ENCODE results near the gene SPATA12. TPM values are rescaled to one million over a fixed set of nuclear protein-coding genes. Genes with fewer than 3 reads are reported as not detected.
"Not testable (repeated sequence)": the region's sequence is repeated elsewhere in the genome, so short reads cannot be mapped to it uniquely, and the experiment has no call there.

Gene SPATA12
- total RNA-seq, 2 experiments from 2014 or later, result not detected

GRCh38 chr3:57077630-57078343 lies 17.3 kb downstream of the SPATA12 start:
- ChIA-PET POLR2A (no interaction called here), CTCF (interaction anchor here (0.8 to 1.4 kb wide), 2 partner anchors 82 to 89 kb away, joined by 3 to 8 read pairs; no protein-coding TSS in a partner anchor)
- ATAC-seq, result no peak
- peak overlapping the region; percentile 36 for H3K4me3 Mint-ChIP-seq
- DNase-seq, result no peak
- H3K4me1 Mint-ChIP-seq (ENCODE audit: low read depth), result peaks cover 4% of the 10 kb centered on the region
- H3K9me3 Mint-ChIP-seq (ENCODE audit: insufficient read depth), result no peaks in the 10 kb centered on the region
- no peak overlapping the region for H3K27ac Mint-ChIP-seq
- H3K27me3 Mint-ChIP-seq (ENCODE audit: low read depth), result peaks cover 59% of the 10 kb centered on the region
- no peaks in the 10 kb centered on the region for H3K36me3 Mint-ChIP-seq (ENCODE audit: low read depth)

- DNase-seq, result peak; percentile 42
- peak; percentile 58 for ATAC-seq
- POLR2A ChIA-PET, result no interaction called here
- Mint-ChIP-seq H3K27ac (no peak overlapping the region), H3K36me3 (ENCODE audit: low read depth) (no peaks in the 10 kb centered on the region), H3K4me3 (peak overlapping the region; percentile 36), H3K9me3 (ENCODE audit: insufficient read depth) (no peaks in the 10 kb centered on the region), H3K27me3 (ENCODE audit: low read depth) (peaks cover 59% of the 10 kb centered on the region), H3K4me1 (ENCODE audit: low read depth) (peaks cover 4% of the 10 kb centered on the region)
- CTCF ChIA-PET, result interaction anchor here (0.8 to 1.4 kb wide), 3 partner anchors 11 to 89 kb away, joined by 3 to 8 read pairs (median 4); no protein-coding TSS in a partner anchor
Measured at GRCh38 chr3:57078344-57078634, 17.8 kb downstream of the SPATA12 start.

- Mint-ChIP-seq H3K4me1 (ENCODE audit: low read depth) (peaks cover 4% of the 10 kb centered on the region), H3K36me3 (ENCODE audit: low read depth) (no peaks in the 10 kb centered on the region), H3K27ac (no peak overlapping the region), H3K4me3 (peak overlapping the region; percentile 36), H3K9me3 (ENCODE audit: insufficient read depth) (no peaks in the 10 kb centered on the region), H3K27me3 (ENCODE audit: low read depth) (peaks cover 58% of the 10 kb centered on the region)
- ATAC-seq, result peak; percentile 61
- DNase-seq, result no peak
- CTCF ChIA-PET, result interaction anchor here (1.2 kb wide), 1 partner anchor 10 kb away, joined by 4 read pairs; no protein-coding TSS in a partner anchor
- POLR2A ChIA-PET, result no interaction called here
Measured at GRCh38 chr3:57078635-57079473, 18.4 kb downstream of the SPATA12 start.

GRCh38 chr3:57079474-57079831 lies 19.0 kb downstream of the SPATA12 start:
- H3K27ac Mint-ChIP-seq, result no peak overlapping the region
- no peaks in the 10 kb centered on the region for H3K36me3 Mint-ChIP-seq (ENCODE audit: low read depth)
- CTCF ChIA-PET, result interaction anchor here (1.2 kb wide), 1 partner anchor 10 kb away, joined by 4 read pairs; no protein-coding TSS in a partner anchor
- ATAC-seq (no peak), DNase-seq (no peak)
- peaks cover 4% of the 10 kb centered on the region for H3K4me1 Mint-ChIP-seq (ENCODE audit: low read depth)
- H3K27me3 Mint-ChIP-seq (ENCODE audit: low read depth), result peaks cover 52% of the 10 kb centered on the region
- H3K9me3 Mint-ChIP-seq (ENCODE audit: insufficient read depth), result no peaks in the 10 kb centered on the region
- no peak overlapping the region for H3K4me3 Mint-ChIP-seq
- POLR2A ChIA-PET, result no interaction called here

GRCh38 chr3:57080171-57080570 lies 19.7 kb downstream of the SPATA12 start:
- H3K4me3 Mint-ChIP-seq, result peak overlapping the region; percentile 38
- ATAC-seq (no peak), DNase-seq (no peak)
- ChIA-PET CTCF (no interaction called here), POLR2A (no interaction called here)
- H3K36me3 Mint-ChIP-seq (ENCODE audit: low read depth), result no peaks in the 10 kb centered on the region
- peaks cover 45% of the 10 kb centered on the region for H3K27me3 Mint-ChIP-seq (ENCODE audit: low read depth)
- H3K27ac Mint-ChIP-seq, result no peak overlapping the region
- no peaks in the 10 kb centered on the region for H3K9me3 Mint-ChIP-seq (ENCODE audit: insufficient read depth)
- H3K4me1 Mint-ChIP-seq (ENCODE audit: low read depth), result peaks cover 4% of the 10 kb centered on the region

GRCh38 chr3:57081173-57081572 lies 20.7 kb downstream of the SPATA12 start:
- Mint-ChIP-seq H3K9me3 (ENCODE audit: insufficient read depth) (no peaks in the 10 kb centered on the region), H3K4me1 (ENCODE audit: low read depth) (peaks cover 4% of the 10 kb centered on the region), H3K27me3 (ENCODE audit: low read depth) (peaks cover 43% of the 10 kb centered on the region), H3K36me3 (ENCODE audit: low read depth) (no peaks in the 10 kb centered on the region), H3K27ac (no peak overlapping the region), H3K4me3 (no peak overlapping the region)
- DNase-seq (no peak), ATAC-seq (no peak)
- ChIA-PET CTCF (no interaction called here), POLR2A (no interaction called here)

GRCh38 chr3:57082481-57082880 lies 22.0 kb downstream of the SPATA12 start:
- ATAC-seq, result no peak
- POLR2A ChIA-PET, result no interaction called here
- H3K27me3 Mint-ChIP-seq (ENCODE audit: low read depth), result peaks cover 37% of the 10 kb centered on the region

GRCh38 chr3:57083266-57083995 lies 23.0 kb downstream of the SPATA12 start:
- H3K36me3 Mint-ChIP-seq (ENCODE audit: low read depth); H3K4me1 Mint-ChIP-seq (ENCODE audit: low read depth); H3K4me3 Mint-ChIP-seq; POLR2A ChIA-PET; ATAC-seq; DNase-seq; H3K27ac Mint-ChIP-seq; CTCF ChIA-PET; H3K9me3 Mint-ChIP-seq (ENCODE audit: insufficient read depth): not testable (repeated sequence)
- H3K27me3 Mint-ChIP-seq (ENCODE audit: low read depth), result peaks cover 27% of the 10 kb centered on the region

More at GRCh38 chr3:57082481-57082880, 22.0 kb downstream of the SPATA12 start:
- CTCF ChIA-PET, result no interaction called here
- no peaks in the 10 kb centered on the region for H3K36me3 Mint-ChIP-seq (ENCODE audit: low read depth)
- no peak for DNase-seq
- H3K4me1 Mint-ChIP-seq (ENCODE audit: low read depth), result peaks cover 4% of the 10 kb centered on the region
- no peaks in the 10 kb centered on the region for H3K9me3 Mint-ChIP-seq (ENCODE audit: insufficient read depth)
- no peak overlapping the region for H3K27ac Mint-ChIP-seq
- no peak overlapping the region for H3K4me3 Mint-ChIP-seq

- ATAC-seq (no peak), DNase-seq (no peak)
- Mint-ChIP-seq H3K4me1 (ENCODE audit: low read depth) (no peaks in the 10 kb centered on the region), H3K36me3 (ENCODE audit: low read depth) (no peaks in the 10 kb centered on the region), H3K27me3 (ENCODE audit: low read depth) (peaks cover 25% of the 10 kb centered on the region), H3K27ac (no peak overlapping the region), H3K4me3 (no peak overlapping the region), H3K9me3 (ENCODE audit: insufficient read depth) (no peaks in the 10 kb centered on the region)
- ChIA-PET POLR2A (no interaction called here), CTCF (no interaction called here)
Measured at GRCh38 chr3:57085211-57085610, 24.7 kb downstream of the SPATA12 start.

GRCh38 chr3:57086201-57086600 lies 25.7 kb downstream of the SPATA12 start:
- no peaks in the 10 kb centered on the region for H3K4me1 Mint-ChIP-seq (ENCODE audit: low read depth)
- no peaks in the 10 kb centered on the region for H3K36me3 Mint-ChIP-seq (ENCODE audit: low read depth)
- no peaks in the 10 kb centered on the region for H3K9me3 Mint-ChIP-seq (ENCODE audit: insufficient read depth)
- H3K4me3 Mint-ChIP-seq, result no peak overlapping the region
- H3K27ac Mint-ChIP-seq, result no peak overlapping the region
- ChIA-PET CTCF (no interaction called here), POLR2A (no interaction called here)
- ATAC-seq, result no peak
- H3K27me3 Mint-ChIP-seq (ENCODE audit: low read depth), result peaks cover 19% of the 10 kb centered on the region
- no peak for DNase-seq

GRCh38 chr3:57087361-57088092 lies 27.1 kb downstream of the SPATA12 start:
- Mint-ChIP-seq H3K4me1 (ENCODE audit: low read depth) (no peaks in the 10 kb centered on the region), H3K4me3 (no peak overlapping the region), H3K36me3 (ENCODE audit: low read depth) (no peaks in the 10 kb centered on the region), H3K27me3 (ENCODE audit: low read depth) (peaks cover 12% of the 10 kb centered on the region), H3K27ac (no peak overlapping the region), H3K9me3 (ENCODE audit: insufficient read depth) (no peaks in the 10 kb centered on the region)
- CTCF ChIA-PET, result interaction anchor here (1.8 kb wide), 1 partner anchor 13 kb away, joined by 8 read pairs; no protein-coding TSS in a partner anchor
- POLR2A ChIA-PET, result no interaction called here
- no peak for ATAC-seq
- DNase-seq, result no peak

All from activated CD8-positive, alpha-beta T cell treated with anti-CD3 and anti-CD28 coated beads, Interleukin-2, amount 10 ng/mL, durations not matched to agents 7 days and 5 days (primary cell).